Measurements from ENCODE around the gene IGF2BP3. TPM values are rescaled to one million over a fixed set of nuclear protein-coding genes. Genes with fewer than 3 reads are reported as not detected.

Gene IGF2BP3
- total and polyA plus RNA-seq, 5 experiments from 2014 or later, result 0.09 to 0.64 TPM; not detected in 3

- Mint-ChIP-seq H3K27ac (no peak overlapping the region), H3K27me3 (peaks cover 0 to 15% (median 8%) of the 10 kb centered on the region in 5 donors), H3K36me3 (no peaks in the 10 kb centered on the region), H3K9me3 (no peaks in the 10 kb centered on the region), H3K4me1 (no peaks in the 10 kb centered on the region), H3K4me3 (no peak overlapping the region)
- no peak for ATAC-seq
- DNase-seq, result no peak
- POLR2A ChIA-PET, result no interaction called here
Measured at GRCh38 chr7:23443974-23444373, 26.3 kb downstream of the IGF2BP3 start.

DNA sequence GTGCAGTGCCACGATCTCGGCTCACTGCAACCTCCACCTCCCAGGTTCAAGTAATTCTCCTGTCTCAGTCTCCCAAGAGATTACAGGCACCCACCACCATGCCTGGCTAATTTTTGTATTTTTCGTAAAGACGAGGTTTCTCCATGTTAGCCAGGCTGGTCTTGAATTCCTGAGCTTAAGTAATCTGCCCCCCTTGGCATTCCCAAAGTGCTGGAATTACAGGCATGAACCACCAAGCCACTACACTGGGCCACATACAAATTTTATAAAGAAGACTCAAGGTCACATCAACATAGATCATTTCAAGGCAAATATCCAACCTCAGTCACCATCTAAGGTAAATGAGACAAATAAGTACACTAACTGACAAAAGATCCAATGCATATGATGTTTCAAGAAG, 32.1 kb downstream of the IGF2BP3 start:
- H3K27me3 Mint-ChIP-seq, result peaks cover 0 to 20% (median 14%) of the 10 kb centered on the region in 5 donors
- no peak overlapping the region for H3K27ac Mint-ChIP-seq
- ATAC-seq, result no peak
- no peaks in the 10 kb centered on the region for H3K9me3 Mint-ChIP-seq
- H3K4me1 Mint-ChIP-seq, result no peaks in the 10 kb centered on the region
- DNase-seq, result no peak
- no peaks in the 10 kb centered on the region for H3K36me3 Mint-ChIP-seq
- POLR2A ChIA-PET, result no interaction called here
- no peak overlapping the region for H3K4me3 Mint-ChIP-seq

- no peak overlapping the region for H3K27ac Mint-ChIP-seq
- POLR2A ChIA-PET, result interaction anchor here (0.6 kb wide), 1 partner anchor 28 kb away, joined by 3 read pairs; no protein-coding TSS in a partner anchor
- H3K36me3 Mint-ChIP-seq, result no peaks in the 10 kb centered on the region
- no peak overlapping the region for H3K4me3 Mint-ChIP-seq
- DNase-seq (no peak), ATAC-seq (no peak)
- H3K4me1 Mint-ChIP-seq, result no peaks in the 10 kb centered on the region
- H3K9me3 Mint-ChIP-seq, result no peaks in the 10 kb centered on the region
- H3K27me3 Mint-ChIP-seq, result peaks cover 0 to 35% (median 30%) of the 10 kb centered on the region in 5 donors
Measured at GRCh38 chr7:23434147-23434917, 36.0 kb downstream of the IGF2BP3 start.

GRCh38 chr7:23431702-23432199, 38.5 kb downstream of the IGF2BP3 start:
- Mint-ChIP-seq H3K36me3 (no peaks in the 10 kb centered on the region), H3K27ac (no peak overlapping the region), H3K4me1 (no peaks in the 10 kb centered on the region), H3K9me3 (no peaks in the 10 kb centered on the region), H3K4me3 (no peak overlapping the region), H3K27me3 (peaks cover 0 to 45% (median 30%) of the 10 kb centered on the region in 5 donors)
- ATAC-seq (no peak), DNase-seq (no peak)
- POLR2A ChIA-PET, result no interaction called here

GRCh38 chr7:23430893-23431259, 39.4 kb downstream of the IGF2BP3 start:
- no peaks in the 10 kb centered on the region for H3K4me1 Mint-ChIP-seq
- no peaks in the 10 kb centered on the region for H3K9me3 Mint-ChIP-seq
- no peak overlapping the region for H3K27ac Mint-ChIP-seq
- no peak for DNase-seq
- H3K4me3 Mint-ChIP-seq, result no peak overlapping the region
- ATAC-seq, result no peak
- H3K27me3 Mint-ChIP-seq, result peaks cover 0 to 45% (median 31%) of the 10 kb centered on the region in 5 donors
- POLR2A ChIA-PET, result no interaction called here
- H3K36me3 Mint-ChIP-seq, result no peaks in the 10 kb centered on the region

DNA sequence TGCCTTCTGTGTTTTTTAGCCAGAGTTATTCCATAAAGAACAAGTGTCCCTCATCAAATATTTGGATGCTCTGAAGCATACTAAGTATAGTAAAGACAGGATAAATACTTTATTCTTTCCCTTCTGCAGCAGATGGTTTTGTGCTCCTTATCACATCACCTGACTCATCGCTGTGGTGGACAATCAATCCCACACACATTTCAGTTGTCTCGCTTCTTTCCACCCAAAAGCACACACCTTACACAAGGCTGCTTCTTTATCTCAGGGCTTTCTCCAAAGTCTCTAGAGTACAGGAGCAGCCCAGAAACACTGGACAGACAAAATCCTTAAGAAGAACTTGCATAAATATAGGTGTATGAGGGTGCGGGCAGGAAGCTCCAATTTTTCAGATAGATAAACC, 43.4 kb downstream of the IGF2BP3 start:
- Mint-ChIP-seq H3K27ac (no peak overlapping the region), H3K27me3 (peaks cover 3 to 43% (median 20%) of the 10 kb centered on the region in 5 donors), H3K4me1 (no peaks in the 10 kb centered on the region), H3K9me3 (no peaks in the 10 kb centered on the region), H3K4me3 (no peak overlapping the region), H3K36me3 (no peaks in the 10 kb centered on the region)
- POLR2A ChIA-PET, result no interaction called here
- ATAC-seq (no peak), DNase-seq (no peak)

DNA sequence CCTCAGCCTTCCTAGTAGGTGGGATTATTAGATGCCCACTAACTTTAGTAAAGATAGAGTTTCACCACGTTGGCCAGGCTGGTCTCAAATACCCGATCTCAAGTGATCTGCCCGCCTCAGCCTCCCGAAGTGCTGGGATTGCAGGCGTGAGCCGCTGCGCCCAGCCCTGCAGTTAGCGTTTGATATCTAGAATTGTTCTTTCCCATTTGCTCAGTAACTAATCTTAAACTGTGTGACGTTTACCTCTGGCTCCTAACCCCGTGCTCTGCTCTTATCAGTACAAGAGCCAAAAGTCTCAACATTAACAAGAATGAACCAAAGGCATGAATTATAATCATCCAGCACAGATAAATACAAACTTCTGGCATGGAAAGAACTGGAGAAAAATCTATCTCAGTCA, 47.4 kb downstream of the IGF2BP3 start:
- Mint-ChIP-seq H3K9me3 (no peaks in the 10 kb centered on the region), H3K4me3 (no peak overlapping the region), H3K4me1 (peaks cover 0 to 4% (median under 1%) of the 10 kb centered on the region in 4 donors), H3K27me3 (peaks cover 3 to 23% (median 10%) of the 10 kb centered on the region in 5 donors), H3K36me3 (no peaks in the 10 kb centered on the region), H3K27ac (no peak overlapping the region)
- DNase-seq, result no peak
- ATAC-seq, result no peak
- POLR2A ChIA-PET, result no interaction called here

DNA sequence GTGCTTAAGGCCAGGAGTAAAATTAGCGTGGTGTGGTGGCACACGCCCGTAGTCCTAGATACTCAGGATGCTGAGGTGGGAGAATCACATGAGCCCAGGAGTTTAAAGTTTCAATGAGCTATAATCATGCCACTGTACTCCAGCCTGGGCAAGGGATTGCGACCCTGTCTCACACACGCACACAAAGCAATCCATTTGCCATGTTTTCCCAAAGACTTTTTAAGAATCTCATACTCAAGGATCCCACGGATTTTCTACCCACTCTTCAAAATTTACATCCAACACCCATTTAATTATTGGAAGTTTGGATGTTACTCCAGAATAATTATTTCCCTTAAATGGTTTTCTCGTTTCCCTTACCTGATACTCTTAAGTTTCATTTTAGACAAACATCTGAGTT, 47.9 kb downstream of the IGF2BP3 start:
- Mint-ChIP-seq H3K4me1 (peaks cover 0 to 4% (median under 1%) of the 10 kb centered on the region in 4 donors), H3K9me3 (no peaks in the 10 kb centered on the region), H3K27me3 (peaks cover 3 to 20% (median 10%) of the 10 kb centered on the region in 5 donors), H3K27ac (peak overlapping the region in 1 of 10 donors; percentile 90), H3K36me3 (no peaks in the 10 kb centered on the region), H3K4me3 (no peak overlapping the region)
- POLR2A ChIA-PET, result no interaction called here
- DNase-seq, result no peak
- no peak for ATAC-seq

DNA sequence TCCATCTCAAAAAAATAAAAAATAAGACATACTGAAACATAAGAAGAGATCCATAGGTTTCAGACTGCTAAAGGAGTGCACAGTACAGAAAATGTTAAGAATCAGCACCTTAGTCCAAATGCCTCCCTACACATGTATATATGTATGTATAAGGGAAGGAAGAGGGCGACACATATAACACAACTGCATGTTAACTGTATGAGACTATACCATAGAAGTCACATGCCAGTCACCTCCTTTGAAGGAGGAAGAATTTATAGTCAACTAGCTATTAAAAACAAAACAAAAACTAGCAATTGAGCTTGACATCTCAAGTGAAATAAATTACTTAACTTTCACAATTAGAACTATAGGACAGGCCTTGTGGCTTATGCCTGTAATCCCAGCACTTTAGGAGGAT, 50.4 kb downstream of the IGF2BP3 start:
- ATAC-seq, result no peak
- H3K4me3 Mint-ChIP-seq, result no peak overlapping the region
- POLR2A ChIA-PET, result no interaction called here
- no peaks in the 10 kb centered on the region for H3K36me3 Mint-ChIP-seq
- H3K27me3 Mint-ChIP-seq, result peaks cover 4 to 26% (median 8%) of the 10 kb centered on the region in 5 donors
- no peak for DNase-seq
- H3K4me1 Mint-ChIP-seq, result peaks cover 0 to 4% (median under 1%) of the 10 kb centered on the region in 4 donors
- no peaks in the 10 kb centered on the region for H3K9me3 Mint-ChIP-seq
- H3K27ac Mint-ChIP-seq, result no peak overlapping the region

GRCh38 chr7:23419160-23419559, 51.1 kb downstream of the IGF2BP3 start:
- H3K4me1 Mint-ChIP-seq, result peaks cover 0 to 4% (median under 1%) of the 10 kb centered on the region in 4 donors
- no peaks in the 10 kb centered on the region for H3K36me3 Mint-ChIP-seq
- H3K27me3 Mint-ChIP-seq, result peaks cover 3 to 30% (median 8%) of the 10 kb centered on the region in 5 donors
- H3K4me3 Mint-ChIP-seq, result no peak overlapping the region
- POLR2A ChIA-PET, result no interaction called here
- no peak overlapping the region for H3K27ac Mint-ChIP-seq
- H3K9me3 Mint-ChIP-seq, result no peaks in the 10 kb centered on the region
- DNase-seq (no peak), ATAC-seq (no peak)

- Mint-ChIP-seq H3K4me3 (no peak overlapping the region), H3K27me3 (peaks cover 3 to 26% (median 11%) of the 10 kb centered on the region in 5 donors), H3K4me1 (peaks cover 0 to 4% (median under 1%) of the 10 kb centered on the region in 4 donors), H3K27ac (peak overlapping the region in 1 of 10 donors; percentile 58), H3K36me3 (no peaks in the 10 kb centered on the region), H3K9me3 (no peaks in the 10 kb centered on the region)
- POLR2A ChIA-PET, result no interaction called here
- ATAC-seq, result no peak
- no peak for DNase-seq
Measured at GRCh38 chr7:23418046-23418445, 52.2 kb downstream of the IGF2BP3 start.

DNA sequence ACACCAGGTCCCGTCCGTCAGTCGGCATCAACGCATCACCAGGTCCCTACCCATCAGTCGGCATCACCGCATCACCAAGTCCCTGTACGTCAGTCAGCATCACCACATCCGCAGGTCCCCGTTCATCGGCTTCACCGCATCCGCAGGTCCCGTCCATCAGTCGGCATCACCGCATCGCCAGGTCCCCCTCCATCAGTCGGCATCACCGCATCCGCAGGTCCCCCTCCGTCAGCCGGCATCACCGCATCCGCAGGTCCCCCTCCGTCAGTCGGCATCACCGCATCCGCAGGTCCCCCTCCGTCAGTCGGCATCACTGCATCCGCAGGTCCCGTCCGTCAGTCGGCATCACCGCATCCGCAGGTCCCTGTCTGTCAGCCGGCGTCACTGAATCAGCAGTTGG, 55.1 kb downstream of the IGF2BP3 start:
- Mint-ChIP-seq H3K27me3 (peaks cover 3 to 19% (median 11%) of the 10 kb centered on the region in 5 donors), H3K36me3 (no peaks in the 10 kb centered on the region), H3K4me1 (peaks cover 0 to 11% (median 1%) of the 10 kb centered on the region in 4 donors), H3K27ac (no peak overlapping the region), H3K9me3 (no peaks in the 10 kb centered on the region), H3K4me3 (no peak overlapping the region)
- ATAC-seq (no peak), DNase-seq (peak in 1 of 10 donors; percentile 4)
- POLR2A ChIA-PET, result no interaction called here

DNA sequence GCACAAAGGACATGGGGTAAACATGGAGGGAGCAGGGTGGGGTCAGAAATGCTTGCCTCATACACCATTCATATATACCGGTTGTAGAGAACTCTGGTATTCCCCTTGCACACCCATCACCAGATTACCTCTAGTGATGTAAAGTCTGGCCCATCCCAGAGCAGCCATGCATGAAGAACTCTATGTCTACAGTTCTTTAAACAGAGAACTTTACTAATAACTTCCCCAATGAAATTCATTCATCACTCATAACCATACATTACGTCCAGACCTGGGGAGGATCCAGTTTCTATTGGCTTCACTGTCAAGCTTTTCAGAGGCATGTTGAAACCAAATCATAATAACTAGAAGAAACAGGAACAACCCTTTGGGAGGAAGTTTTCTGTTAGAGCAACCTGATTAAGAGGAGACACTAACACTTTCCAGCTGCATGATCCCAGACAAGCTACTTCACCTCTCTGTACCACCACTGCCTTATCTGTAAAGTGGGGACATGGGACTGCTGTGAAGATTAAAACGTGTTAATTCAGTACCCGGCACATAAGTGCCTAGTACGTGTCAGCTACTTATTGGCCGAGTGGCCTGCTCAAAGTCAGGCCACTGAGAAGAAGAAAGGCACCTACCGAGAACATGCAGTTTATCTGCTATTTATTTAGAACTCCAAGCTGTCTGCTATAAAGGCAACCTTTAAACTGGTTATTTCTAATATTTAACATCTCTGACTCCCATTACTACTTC, 59.7 kb downstream of the IGF2BP3 start:
- peaks cover 0 to 15% (median 3%) of the 10 kb centered on the region in 9 donors for H3K9me3 Mint-ChIP-seq
- POLR2A ChIA-PET, result no interaction called here
- H3K4me1 Mint-ChIP-seq, result peaks cover 0 to 12% (median 0%) of the 10 kb centered on the region in 4 donors
- no peak overlapping the region for H3K27ac Mint-ChIP-seq
- H3K27me3 Mint-ChIP-seq, result peaks cover 2 to 18% (median 8%) of the 10 kb centered on the region in 5 donors
- H3K4me3 Mint-ChIP-seq, result no peak overlapping the region
- ATAC-seq, result peak in 1 of 2 donors; percentile 53
- DNase-seq, result no peak
- H3K36me3 Mint-ChIP-seq, result peaks cover 0 to 2% (median 0%) of the 10 kb centered on the region in 3 donors

Data from naive thymus-derived CD8-positive, alpha-beta T cell (primary cell).